Spleen (tissue), 11 donors: ENCODE results near the gene GAGE12H. TPM values are rescaled to one million over a fixed set of nuclear protein-coding genes. Genes with fewer than 3 reads are reported as not detected.
"Not testable (repeated sequence)": the region's sequence is repeated elsewhere in the genome, so short reads cannot be mapped to it uniquely, and the experiment has no call there.

Experiments
- DNase-seq: peaks from one replicate; pipeline ENCODE4 v3.0.0-alpha.2; 2020
- H3K27ac ChIP-seq, 8 donors: fragments of 200-600 bp; sonication (generic) in 7 of 8; 1 replicate in 4 of 8; 2 replicates in 4 of 8; pipeline versions ENCODE4 v1.5.0 to v1.8.0; 2016 to 2021; ENCODE audit warnings: inconsistent platforms in 4 of 8, mild to moderate bottlenecking in 4 of 8, moderate library complexity in 1 of 8
- H3K27me3 ChIP-seq, 7 donors: fragments of 200-600 bp; sonication (generic) in 6 of 7; replicated peaks in 1 of 7; 1 replicate in 4 of 7; 2 replicates in 3 of 7; pipeline versions ENCODE4 v1.5.0 to v1.8.0; 2016 to 2021; ENCODE audit warnings: inconsistent platforms in 3 of 7, mild to moderate bottlenecking in 1 of 7
- H3K36me3 ChIP-seq, 6 donors: fragments of 200-600 bp; sonication (generic) in 5 of 6; 1 replicate in 4 of 6; 2 replicates in 2 of 6; pipeline versions ENCODE4 v1.5.0 to v1.8.0; 2016 to 2021; ENCODE audit warnings: inconsistent platforms in 2 of 6
- H3K4me1 ChIP-seq, 6 donors: fragments of 200-600 bp; sonication (generic) in 5 of 6; 1 replicate in 3 of 6; 2 replicates in 3 of 6; pipeline versions ENCODE4 v1.5.0 to v1.8.0; 2016 to 2021; ENCODE audit warnings: inconsistent platforms in 3 of 6
- H3K4me3 ChIP-seq, 8 donors: fragments of 200-600 bp; sonication (generic) in 7 of 8; 1 replicate in 4 of 8; 2 replicates in 4 of 8; pipeline versions ENCODE4 v1.5.0 to v1.8.0; 2016 to 2021; ENCODE audit warnings: inconsistent platforms in 4 of 8, mild to moderate bottlenecking in 4 of 8, moderate library complexity in 2 of 8
- H3K9me3 ChIP-seq, 8 donors: fragments of 200-600 bp; sonication (generic) in 7 of 8; 1 replicate in 4 of 8; 2 replicates in 4 of 8; pipeline versions ENCODE4 v1.5.0 to v1.8.0; 2016 to 2021; ENCODE audit warnings: inconsistent platforms in 4 of 8
- CTCF ChIP-seq, 11 experiments: fragments of 200-600 bp in 7 of 11; fragments of 450-650 bp in 4 of 11; sonication (generic) in 4 of 11; IDR thresholded peaks in 8 of 11; conservative IDR thresholded peaks in 3 of 11; 1 replicate in 7 of 11; 2 replicates in 4 of 11; pipeline versions ENCODE4 v1.4.0 to v1.8.0; 2016 to 2021; ENCODE audit warnings: antibody characterized with exemption in 11 of 11, inconsistent platforms in 4 of 11, mild to moderate bottlenecking in 1 of 11
- POLR2A ChIP-seq, 3 donors: fragments of 450-650 bp; IDR thresholded peaks; one replicate each; pipeline ENCODE4 v1.5.1; 2017; ENCODE audit warnings: antibody characterized with exemption in 3 of 3, mild to moderate bottlenecking in 1 of 3
- POLR2AphosphoS5 ChIP-seq, 3 donors: sonication (generic); formaldehyde crosslinking; IDR thresholded peaks; one replicate each; pipeline ENCODE4 v1.5.1; 2017; ENCODE audit warnings: antibody characterized with exemption in 3 of 3
- WGBS, 5 donors: extraction: QIAGEN DNeasy Blood & Tissue Kit in 3 of 5; methylation state at CpG; one replicate each; pipeline versions ENCODE4 v1.1.5 to v1.1.7; 2013 to 2018; 5-methylcytosine and 5-hydroxymethylcytosine counted together
- intact Hi-C: fragments of 100-400 bp; cut with DNase I; formaldehyde crosslinking; loops from one replicate; pipeline ENCODE4 v1.15.0; 2023; ENCODE audit warnings: low total_unique reads
- polyA plus RNA-seq, 3 donors: library from polyadenylated mRNA; stranded (reverse); fragments of 200-250 nt; gene quantifications; one replicate each; pipeline ENCODE4 v1.2.1, GENCODE V29; 2013
- small RNA-seq, 4 donors: library from RNA; depleted of rRNA; stranded (forward); fragments of <200 nt; gene quantifications; one replicate each; pipeline ENCODE3, GENCODE V24; 2016
- total RNA-seq, 7 donors: library from RNA; depleted of rRNA in 3 of 7; stranded (reverse); fragments of >200 nt in 3 of 7; fragmentation: NEBNext Ultra II Directional in 4 of 7; extraction: Animal tissue kit (Norgen Biotek cat#: 25700) in 4 of 7; gene quantifications; one replicate each; pipeline versions ENCODE4 v1.1.0 to v1.2.1, GENCODE V29; 2016 to 2021
- donor health status: healthy with polysubstance abuse.
- donor health status: DM: no; HTN: no; CAD: no; lungs with moderate emphysema.
- donor health status: DM: no; HTN: no; CAD: no.
- donor health status: Bipolar disorder and iron deficiency.
- donor health status: healthy.
- donor health status: DM: no; HTN: no; CAD: no.
- donor health status: DM: yes; HTN: yes; CAD: no.

Gene GAGE12H
- total and polyA plus RNA-seq, 10 donors = not detected

GRCh38 chrX:49598720-49599119, 19.0 kb downstream of the GAGE12H start, which contains the start of gene GAGE1:
TSS of gene GAGE1 (plus strand) at chrX:49599020. CDS start at chrX:49600175, 1,155 bp downstream.
- intact Hi-C loops, DNase-seq: not testable (repeated sequence)
- no CpG with 5 or more reads among the region's 16 CpGs for WGBS, 5 donors

GRCh38 chrX:49610718-49611310, 31.1 kb downstream of the GAGE12H start:
- TF ChIP-seq POLR2A (IDR thresholded peaks at IDR 0.05) = no peak
- TF ChIP-seq CTCF (IDR thresholded peaks at IDR 0.05 in 8 of 11, conservative IDR thresholded peaks at IDR 0.05 in 3 of 11) = no peak
- TF ChIP-seq POLR2AphosphoS5 (IDR thresholded peaks at IDR 0.05) = no peak
- Histone ChIP-seq H3K27me3 (peaks cover 0 to 4% (median 0%) of the 10 kb centered on the region in 7 donors), H3K9me3 (no peaks in the 10 kb centered on the region), H3K27ac (no peak overlapping the region), H3K4me3 (no peak overlapping the region), H3K36me3 (no peaks in the 10 kb centered on the region), H3K4me1 (no peaks in the 10 kb centered on the region)
- DNase-seq = no peak
- intact Hi-C loops = no loop called here
- WGBS, 5 donors = 51 to 64% (median 57%) methylated on average over 6 to 7 of the region's 7 CpGs

More at GRCh38 chrX:49598720-49599119, 19.0 kb downstream of the GAGE12H start, which contains the start of gene GAGE1:
- not testable (repeated sequence) for H3K4me1 ChIP-seq, H3K4me3 ChIP-seq, H3K36me3 ChIP-seq, H3K27ac ChIP-seq, H3K9me3 ChIP-seq, H3K27me3 ChIP-seq

DNA sequence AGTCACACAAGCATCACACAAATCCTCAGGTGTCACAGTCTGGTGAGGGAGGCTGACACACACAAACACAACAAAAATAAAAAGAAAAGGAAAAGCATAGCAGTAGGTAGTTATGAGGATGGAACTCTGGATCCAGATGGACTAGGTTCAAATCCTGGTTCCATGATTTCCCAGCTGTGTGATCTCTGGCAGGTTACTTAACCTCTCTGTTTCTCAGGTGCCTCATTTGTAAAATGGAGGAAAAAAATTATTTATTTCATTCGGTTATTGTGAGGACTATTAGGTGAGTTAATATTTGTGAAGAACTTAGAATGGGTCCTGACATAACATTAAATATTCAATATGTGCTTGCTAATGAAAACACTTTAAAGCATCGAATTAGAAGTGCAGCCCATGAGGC, 38.8 kb downstream of the GAGE12H start:
- Histone ChIP-seq H3K27ac (no peak overlapping the region), H3K9me3 (no peaks in the 10 kb centered on the region), H3K4me3 (no peak overlapping the region), H3K27me3 (peaks cover 0 to 4% (median 0%) of the 10 kb centered on the region in 7 donors), H3K4me1 (no peaks in the 10 kb centered on the region), H3K36me3 (no peaks in the 10 kb centered on the region)
- intact Hi-C loops = no loop called here
- 83 to 97% (median 89%) methylated on average over 2 of the region's 2 CpGs for WGBS, 5 donors
- TF ChIP-seq POLR2A (IDR thresholded peaks at IDR 0.05) = no peak
- TF ChIP-seq POLR2AphosphoS5 (IDR thresholded peaks at IDR 0.05) = no peak
- TF ChIP-seq CTCF (IDR thresholded peaks at IDR 0.05 in 8 of 11, conservative IDR thresholded peaks at IDR 0.05 in 3 of 11) = no peak
- DNase-seq = no peak

DNA sequence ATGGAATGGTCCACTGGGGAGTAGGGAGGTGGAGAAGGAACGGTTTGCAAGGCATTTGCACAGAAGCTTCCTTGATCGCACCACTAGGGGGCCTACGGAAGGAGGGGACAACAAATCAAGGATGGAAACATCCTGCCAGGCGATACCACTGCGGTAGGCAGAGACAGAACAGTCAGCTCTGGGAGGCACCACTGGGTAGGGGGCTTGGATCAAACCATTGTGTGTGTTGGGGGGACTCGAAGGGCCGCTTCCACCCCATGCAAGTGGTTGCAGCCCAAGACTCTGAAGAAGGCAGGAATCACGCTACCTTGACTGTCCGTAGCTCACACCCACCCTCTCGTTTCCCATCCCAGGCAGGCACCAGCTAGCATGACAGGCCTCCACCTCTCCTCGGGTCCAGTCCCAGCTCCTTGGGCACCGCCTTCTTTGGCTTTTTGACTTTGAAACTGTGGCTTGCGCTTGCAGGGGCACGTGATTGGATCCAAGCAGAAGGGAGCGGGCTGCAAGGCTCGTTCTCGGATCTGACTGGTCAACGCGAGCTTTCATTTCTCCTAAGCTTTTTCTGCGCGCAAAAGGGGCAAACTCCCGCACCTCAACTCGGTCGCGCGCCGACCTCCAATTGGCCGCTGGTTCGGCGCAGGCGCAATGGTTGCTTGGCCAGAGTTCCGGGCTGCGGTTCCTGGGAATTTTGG, 47.5 kb downstream of the GAGE12H start:
- Histone ChIP-seq H3K27ac (no peak overlapping the region), H3K27me3 (peaks cover 0 to 9% (median 0%) of the 10 kb centered on the region in 7 donors), H3K36me3 (no peaks in the 10 kb centered on the region), H3K4me3 (peak overlapping the region in 3 of 8 donors; percentile 5 to 29 (median 25)), H3K9me3 (peaks cover 0 to 26% (median 4%) of the 10 kb centered on the region in 8 donors), H3K4me1 (no peaks in the 10 kb centered on the region)
- intact Hi-C loops = no loop called here
- no peak for TF ChIP-seq POLR2AphosphoS5 (IDR thresholded peaks at IDR 0.05)
- TF ChIP-seq CTCF (IDR thresholded peaks at IDR 0.05 in 8 of 11, conservative IDR thresholded peaks at IDR 0.05 in 3 of 11) = peak in 3 of 11 experiments; percentile 13 to 22 (median 21)
- no peak for DNase-seq
- 25 to 82% (median 65%) methylated on average over 13 to 33 of the region's 33 CpGs for WGBS, 5 donors

Small RNAs within 50 kb of the gene (small RNA-seq; reads per million reads assigned to genes)
- gene GAGE12B = 0 reads per million in 4 donors

Other genes starting within 250 kb of the GAGE12H start
- gene GAGE13, start 248.4 kb upstream of the GAGE12H start, total RNA-seq = not detected
- not detected for gene GAGE13, start 248.4 kb upstream of the GAGE12H start, polyA plus RNA-seq
- not detected for gene GAGE12C, start 47.8 kb upstream of the GAGE12H start, total RNA-seq
- not detected for gene GAGE12C, start 47.8 kb upstream of the GAGE12H start, polyA plus RNA-seq
- not detected for gene GAGE12D, start 38.2 kb upstream of the GAGE12H start, total RNA-seq
- gene GAGE12D, start 38.2 kb upstream of the GAGE12H start, polyA plus RNA-seq = not detected
- gene GAGE12E, start 28.7 kb upstream of the GAGE12H start, total RNA-seq = not detected
- not detected for gene GAGE12E, start 28.7 kb upstream of the GAGE12H start, polyA plus RNA-seq
- gene GAGE12F, start 19.1 kb upstream of the GAGE12H start, total RNA-seq = not detected
- gene GAGE12F, start 19.1 kb upstream of the GAGE12H start, polyA plus RNA-seq = not detected
- not detected for gene GAGE12G, start 9.5 kb upstream of the GAGE12H start, total RNA-seq
- gene GAGE12G, start 9.5 kb upstream of the GAGE12H start, polyA plus RNA-seq = not detected
- gene GAGE2A, start 9.5 kb downstream of the GAGE12H start, total RNA-seq = not detected
- gene GAGE2A, start 9.5 kb downstream of the GAGE12H start, polyA plus RNA-seq = not detected
- not detected for gene GAGE1, start 19.1 kb downstream of the GAGE12H start, total RNA-seq
- gene GAGE1, start 19.1 kb downstream of the GAGE12H start, polyA plus RNA-seq = not detected
- not detected for gene PAGE1, start 116.0 kb downstream of the GAGE12H start, total RNA-seq
- gene PAGE1, start 116.0 kb downstream of the GAGE12H start, polyA plus RNA-seq = not detected
- gene PAGE4, start 249.4 kb downstream of the GAGE12H start, total RNA-seq = not detected
- not detected for gene PAGE4, start 249.4 kb downstream of the GAGE12H start, polyA plus RNA-seq